ENCODE measurements around the gene KCNJ6.

DNA sequence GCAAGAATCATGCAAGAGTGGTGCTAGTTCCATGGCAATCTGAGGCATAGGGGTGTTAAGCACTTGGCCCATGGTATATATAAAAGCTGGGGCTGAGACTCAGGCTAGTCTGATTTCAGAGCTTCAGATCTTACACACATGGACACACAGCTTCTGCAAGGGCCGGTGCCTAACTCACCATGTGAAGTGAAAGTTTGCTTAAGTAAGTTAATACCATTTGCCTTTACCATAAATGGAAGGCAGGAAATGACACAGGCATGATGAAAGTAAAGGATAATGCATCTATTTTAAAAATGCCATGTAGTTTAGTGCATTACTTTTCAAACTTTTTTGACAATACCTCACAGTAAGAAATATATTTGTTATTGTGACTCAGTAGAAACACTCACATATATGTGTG is 122.6 kb downstream of the KCNJ6 start:
- no peak for TF ChIP-seq SP1 (IDR thresholded peaks at IDR 0.05)
- TF ChIP-seq, protein P1, sequence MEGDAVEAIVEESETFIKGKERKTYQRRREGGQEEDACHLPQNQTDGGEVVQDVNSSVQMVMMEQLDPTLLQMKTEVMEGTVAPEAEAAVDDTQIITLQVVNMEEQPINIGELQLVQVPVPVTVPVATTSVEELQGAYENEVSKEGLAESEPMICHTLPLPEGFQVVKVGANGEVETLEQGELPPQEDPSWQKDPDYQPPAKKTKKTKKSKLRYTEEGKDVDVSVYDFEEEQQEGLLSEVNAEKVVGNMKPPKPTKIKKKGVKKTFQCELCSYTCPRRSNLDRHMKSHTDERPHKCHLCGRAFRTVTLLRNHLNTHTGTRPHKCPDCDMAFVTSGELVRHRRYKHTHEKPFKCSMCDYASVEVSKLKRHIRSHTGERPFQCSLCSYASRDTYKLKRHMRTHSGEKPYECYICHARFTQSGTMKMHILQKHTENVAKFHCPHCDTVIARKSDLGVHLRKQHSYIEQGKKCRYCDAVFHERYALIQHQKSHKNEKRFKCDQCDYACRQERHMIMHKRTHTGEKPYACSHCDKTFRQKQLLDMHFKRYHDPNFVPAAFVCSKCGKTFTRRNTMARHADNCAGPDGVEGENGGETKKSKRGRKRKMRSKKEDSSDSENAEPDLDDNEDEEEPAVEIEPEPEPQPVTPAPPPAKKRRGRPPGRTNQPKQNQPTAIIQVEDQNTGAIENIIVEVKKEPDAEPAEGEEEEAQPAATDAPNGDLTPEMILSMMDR (IDR thresholded peaks at IDR 0.05; ENCODE audit: low read depth, low read length, missing input control): no peak
- no peak for TF ChIP-seq JUND (IDR thresholded peaks at IDR 0.05)
- TF ChIP-seq TAF1 (conservative IDR thresholded peaks at IDR 0.05): no peak
- no peak for TF ChIP-seq NR2F2 (IDR thresholded peaks at IDR 0.05)
- TF ChIP-seq, protein P2, sequence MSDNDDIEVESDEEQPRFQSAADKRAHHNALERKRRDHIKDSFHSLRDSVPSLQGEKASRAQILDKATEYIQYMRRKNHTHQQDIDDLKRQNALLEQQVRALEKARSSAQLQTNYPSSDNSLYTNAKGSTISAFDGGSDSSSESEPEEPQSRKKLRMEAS (IDR thresholded peaks at IDR 0.05): no peak
- TF ChIP-seq, protein P3, sequence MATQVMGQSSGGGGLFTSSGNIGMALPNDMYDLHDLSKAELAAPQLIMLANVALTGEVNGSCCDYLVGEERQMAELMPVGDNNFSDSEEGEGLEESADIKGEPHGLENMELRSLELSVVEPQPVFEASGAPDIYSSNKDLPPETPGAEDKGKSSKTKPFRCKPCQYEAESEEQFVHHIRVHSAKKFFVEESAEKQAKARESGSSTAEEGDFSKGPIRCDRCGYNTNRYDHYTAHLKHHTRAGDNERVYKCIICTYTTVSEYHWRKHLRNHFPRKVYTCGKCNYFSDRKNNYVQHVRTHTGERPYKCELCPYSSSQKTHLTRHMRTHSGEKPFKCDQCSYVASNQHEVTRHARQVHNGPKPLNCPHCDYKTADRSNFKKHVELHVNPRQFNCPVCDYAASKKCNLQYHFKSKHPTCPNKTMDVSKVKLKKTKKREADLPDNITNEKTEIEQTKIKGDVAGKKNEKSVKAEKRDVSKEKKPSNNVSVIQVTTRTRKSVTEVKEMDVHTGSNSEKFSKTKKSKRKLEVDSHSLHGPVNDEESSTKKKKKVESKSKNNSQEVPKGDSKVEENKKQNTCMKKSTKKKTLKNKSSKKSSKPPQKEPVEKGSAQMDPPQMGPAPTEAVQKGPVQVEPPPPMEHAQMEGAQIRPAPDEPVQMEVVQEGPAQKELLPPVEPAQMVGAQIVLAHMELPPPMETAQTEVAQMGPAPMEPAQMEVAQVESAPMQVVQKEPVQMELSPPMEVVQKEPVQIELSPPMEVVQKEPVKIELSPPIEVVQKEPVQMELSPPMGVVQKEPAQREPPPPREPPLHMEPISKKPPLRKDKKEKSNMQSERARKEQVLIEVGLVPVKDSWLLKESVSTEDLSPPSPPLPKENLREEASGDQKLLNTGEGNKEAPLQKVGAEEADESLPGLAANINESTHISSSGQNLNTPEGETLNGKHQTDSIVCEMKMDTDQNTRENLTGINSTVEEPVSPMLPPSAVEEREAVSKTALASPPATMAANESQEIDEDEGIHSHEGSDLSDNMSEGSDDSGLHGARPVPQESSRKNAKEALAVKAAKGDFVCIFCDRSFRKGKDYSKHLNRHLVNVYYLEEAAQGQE (IDR thresholded peaks at IDR 0.05): no peak
- no peak for TF ChIP-seq FOXA1 (IDR thresholded peaks at IDR 0.05)
- TF ChIP-seq EGR1 (IDR thresholded peaks at IDR 0.05; ENCODE audit: low read depth in 2 of 2): no peak

Measured in liver (tissue), 3 donors.